Measurements from ENCODE around the gene DNAH17. TPM values are rescaled to one million over a fixed set of nuclear protein-coding genes. Genes with fewer than 3 reads are reported as not detected.
A peak's percentile ranks its signal among the peaks of the same experiment; 100 is the strongest.

DNAH17 gene
- total RNA-seq, 1 experiment from 2014 or later = 0.23 TPM

DNA sequence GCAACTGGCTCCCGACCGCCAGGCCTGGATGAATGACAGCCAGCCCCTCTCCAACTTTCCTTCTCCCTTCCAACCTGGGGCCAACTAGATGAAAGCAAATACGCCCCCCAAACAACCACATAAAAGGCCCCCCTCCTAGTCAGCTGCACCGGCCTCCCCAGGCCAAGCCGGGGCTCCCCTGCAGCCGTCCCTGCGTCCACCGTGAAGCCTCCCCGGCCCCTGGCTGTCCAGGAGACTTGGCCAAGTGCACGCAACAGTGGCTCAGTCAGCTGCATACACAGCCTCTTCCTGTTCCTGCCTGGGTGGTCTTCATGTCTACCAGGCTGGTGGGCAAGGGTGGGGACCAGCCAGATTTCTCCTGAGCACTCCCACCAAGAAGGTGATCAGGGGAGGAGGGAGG is 16.0 kb downstream of the DNAH17 start:
- no peaks in the 10 kb centered on the region for H3K4me1 Mint-ChIP-seq (ENCODE audit: low read depth, unreplicated experiment)
- ChIA-PET CTCF (no interaction called here), POLR2A (no interaction called here)
- TF ChIP-seq, protein P1, sequence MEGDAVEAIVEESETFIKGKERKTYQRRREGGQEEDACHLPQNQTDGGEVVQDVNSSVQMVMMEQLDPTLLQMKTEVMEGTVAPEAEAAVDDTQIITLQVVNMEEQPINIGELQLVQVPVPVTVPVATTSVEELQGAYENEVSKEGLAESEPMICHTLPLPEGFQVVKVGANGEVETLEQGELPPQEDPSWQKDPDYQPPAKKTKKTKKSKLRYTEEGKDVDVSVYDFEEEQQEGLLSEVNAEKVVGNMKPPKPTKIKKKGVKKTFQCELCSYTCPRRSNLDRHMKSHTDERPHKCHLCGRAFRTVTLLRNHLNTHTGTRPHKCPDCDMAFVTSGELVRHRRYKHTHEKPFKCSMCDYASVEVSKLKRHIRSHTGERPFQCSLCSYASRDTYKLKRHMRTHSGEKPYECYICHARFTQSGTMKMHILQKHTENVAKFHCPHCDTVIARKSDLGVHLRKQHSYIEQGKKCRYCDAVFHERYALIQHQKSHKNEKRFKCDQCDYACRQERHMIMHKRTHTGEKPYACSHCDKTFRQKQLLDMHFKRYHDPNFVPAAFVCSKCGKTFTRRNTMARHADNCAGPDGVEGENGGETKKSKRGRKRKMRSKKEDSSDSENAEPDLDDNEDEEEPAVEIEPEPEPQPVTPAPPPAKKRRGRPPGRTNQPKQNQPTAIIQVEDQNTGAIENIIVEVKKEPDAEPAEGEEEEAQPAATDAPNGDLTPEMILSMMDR (IDR thresholded peaks at IDR 0.05; ENCODE audit: insufficient read depth in 1 of 2, low read depth in 1 of 2, low read length in 1 of 2, severe bottlenecking in 1 of 2, unreplicated experiment in 1 of 2) = no peak
- no peaks in the 10 kb centered on the region for H3K36me3 Mint-ChIP-seq (ENCODE audit: insufficient read depth, unreplicated experiment)
- intact Hi-C loops (cut with micrococcal nuclease; ENCODE audit: unreplicated experiment) = no loop called here
- Histone ChIP-seq H3K36me3 (ENCODE audit: control insufficient read depth, insufficient read depth, low read length) (no peaks in the 10 kb centered on the region), H3K4me1 (no peaks in the 10 kb centered on the region), H3K9me3 (no peaks in the 10 kb centered on the region), H3K4me3 (ENCODE audit: low read depth, low read length) (no peak overlapping the region), H3K27me3 (replicated peaks; ENCODE audit: control insufficient read depth, insufficient read depth, low read length) (no peaks in the 10 kb centered on the region)
- no peak overlapping the region for H3K4me3 Mint-ChIP-seq (ENCODE audit: unreplicated experiment)
- peaks cover 9% of the 10 kb centered on the region for H3K27me3 Mint-ChIP-seq (ENCODE audit: insufficient read depth, unreplicated experiment)
- BruUV-seq (replicated peaks) = no TSS peak
- H3K9me3 Mint-ChIP-seq (ENCODE audit: unreplicated experiment) = no peaks in the 10 kb centered on the region
- no peak for DNase-seq
- no peak overlapping the region for H3K27ac Mint-ChIP-seq (ENCODE audit: unreplicated experiment)

DNA sequence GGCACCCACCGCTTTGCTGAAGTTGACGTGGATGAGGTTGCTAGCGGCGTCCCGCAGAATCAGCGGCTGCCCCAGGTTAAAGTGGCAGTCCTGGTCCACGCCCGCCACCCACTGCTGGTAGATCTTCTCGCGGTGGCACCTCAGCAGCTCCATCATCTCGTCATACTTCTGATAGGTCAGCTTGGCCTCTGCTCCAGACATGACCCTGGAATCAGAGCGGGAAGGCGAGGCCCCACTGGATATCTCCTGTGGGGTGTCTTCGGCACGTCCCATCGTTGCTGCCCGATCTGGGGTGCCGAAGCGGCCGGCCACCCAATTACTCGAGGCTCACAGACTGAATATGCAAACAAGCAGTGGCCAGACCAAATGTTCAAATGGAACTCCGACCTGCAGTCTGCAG is 16.5 kb downstream of the DNAH17 start:
- CTCF ChIA-PET = interaction anchor here (0.6 to 1.7 kb wide), 2 partner anchors 8 to 16 kb away, joined by 3 to 5 read pairs; no protein-coding TSS in a partner anchor
- Mint-ChIP-seq H3K27ac (ENCODE audit: unreplicated experiment) (no peak overlapping the region), H3K27me3 (ENCODE audit: insufficient read depth, unreplicated experiment) (peaks cover 9% of the 10 kb centered on the region), H3K9me3 (ENCODE audit: unreplicated experiment) (no peaks in the 10 kb centered on the region), H3K4me1 (ENCODE audit: low read depth, unreplicated experiment) (no peaks in the 10 kb centered on the region), H3K4me3 (ENCODE audit: unreplicated experiment) (no peak overlapping the region), H3K36me3 (ENCODE audit: insufficient read depth, unreplicated experiment) (no peaks in the 10 kb centered on the region)
- no peaks in the 10 kb centered on the region for H3K4me1 ChIP-seq
- intact Hi-C loops (cut with micrococcal nuclease; ENCODE audit: unreplicated experiment) = no loop called here
- POLR2A ChIA-PET = no interaction called here
- H3K4me3 ChIP-seq (ENCODE audit: low read depth, low read length) = no peak overlapping the region
- no TSS peak for BruUV-seq (replicated peaks)
- H3K36me3 ChIP-seq (ENCODE audit: control insufficient read depth, insufficient read depth, low read length) = no peaks in the 10 kb centered on the region
- TF ChIP-seq, protein P1 (IDR thresholded peaks at IDR 0.05; ENCODE audit: insufficient read depth in 1 of 2, low read depth in 1 of 2, low read length in 1 of 2, severe bottlenecking in 1 of 2, unreplicated experiment in 1 of 2) = no peak
- no peaks in the 10 kb centered on the region; the same call in 1 of the 2 replicates for H3K9me3 ChIP-seq
- no peak for DNase-seq
- H3K27me3 ChIP-seq (replicated peaks; ENCODE audit: control insufficient read depth, insufficient read depth, low read length) = no peaks in the 10 kb centered on the region

DNA sequence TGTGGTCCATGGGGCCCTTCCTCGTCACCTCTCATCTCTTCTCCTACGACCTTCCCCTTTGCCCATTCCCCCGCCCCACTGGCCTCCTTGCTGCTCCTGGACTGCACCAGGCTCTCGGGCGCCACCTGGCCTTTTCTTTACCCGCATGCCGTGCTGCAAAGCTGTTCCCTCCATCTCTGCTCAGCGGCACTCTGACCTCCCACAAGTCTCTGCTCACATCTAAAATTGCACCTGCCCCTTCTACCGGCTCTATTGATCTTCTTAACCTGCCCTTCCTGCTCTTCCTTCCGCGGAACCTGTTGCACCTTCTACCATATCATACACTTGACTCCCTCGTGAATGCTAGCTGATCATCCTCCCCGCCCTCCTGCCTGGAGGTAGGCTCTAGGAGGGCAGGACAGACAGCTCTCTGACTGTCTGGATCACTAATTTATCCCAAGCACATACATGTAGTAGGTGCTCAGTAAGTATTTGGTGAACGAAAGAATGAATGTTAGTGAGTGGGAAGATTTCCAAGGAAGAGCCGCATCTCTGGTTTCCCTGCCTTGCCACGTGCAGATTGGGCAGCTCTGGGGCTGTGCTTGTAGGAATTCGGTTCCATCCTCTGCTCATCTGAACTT is 17.3 kb downstream of the DNAH17 start:
- no TSS peak for BruUV-seq (replicated peaks)
- H3K36me3 Mint-ChIP-seq (ENCODE audit: insufficient read depth, unreplicated experiment) = no peaks in the 10 kb centered on the region
- peaks cover 6% of the 10 kb centered on the region for H3K27me3 Mint-ChIP-seq (ENCODE audit: insufficient read depth, unreplicated experiment)
- TF ChIP-seq, protein P1 (IDR thresholded peaks at IDR 0.05; ENCODE audit: insufficient read depth in 1 of 2, low read depth in 1 of 2, low read length in 1 of 2, severe bottlenecking in 1 of 2, unreplicated experiment in 1 of 2) = peak in 1 of 2 experiments; percentile 42
- no peaks in the 10 kb centered on the region for H3K27me3 ChIP-seq (replicated peaks; ENCODE audit: control insufficient read depth, insufficient read depth, low read length)
- no peak overlapping the region for H3K4me3 Mint-ChIP-seq (ENCODE audit: unreplicated experiment)
- no peak overlapping the region for H3K4me3 ChIP-seq (ENCODE audit: low read depth, low read length)
- no peaks in the 10 kb centered on the region; the same call in 1 of the 2 replicates for H3K9me3 ChIP-seq
- ChIA-PET POLR2A (no interaction called here), CTCF (interaction anchor here (1.0 to 1.7 kb wide), 4 partner anchors 8 to 107 kb away, joined by 3 to 5 read pairs (median 4); no protein-coding TSS in a partner anchor)
- no peaks in the 10 kb centered on the region for H3K4me1 Mint-ChIP-seq (ENCODE audit: low read depth, unreplicated experiment)
- H3K4me1 ChIP-seq = no peaks in the 10 kb centered on the region
- H3K9me3 Mint-ChIP-seq (ENCODE audit: unreplicated experiment) = no peaks in the 10 kb centered on the region
- intact Hi-C loops (cut with micrococcal nuclease; ENCODE audit: unreplicated experiment) = loop anchor here (5.0 kb wide), 1 partner anchor 63 kb away; no protein-coding TSS in a partner anchor
- peak in 1 of 2 experiments; percentile 54 for DNase-seq
- no peaks in the 10 kb centered on the region for H3K36me3 ChIP-seq (ENCODE audit: control insufficient read depth, insufficient read depth, low read length)
- no peak overlapping the region for H3K27ac Mint-ChIP-seq (ENCODE audit: unreplicated experiment)
